Left renal cortex interstitium (tissue), 4 donors: Measurements from ENCODE around the gene AUTS2. TPM values are rescaled to one million over a fixed set of nuclear protein-coding genes. Genes with fewer than 3 reads are reported as not detected.

Experiments used
- DNase-seq, 4 donors: peaks; one replicate each; pipeline ENCODE4 v3.0.0-alpha.2; 2013; ENCODE audit warnings: low read depth in 4 of 4, low spot score in 2 of 4, missing footprints in 1 of 4
- polyA plus RNA-seq, 4 donors: library from polyadenylated mRNA; unstranded; fragments of 120-200 nt; gene quantifications; one replicate each; pipeline ENCODE4 v1.2.1, GENCODE V29; 2013; ENCODE audit not compliant: insufficient read length in 4 of 4

The AUTS2 gene
- polyA plus RNA-seq, 4 donors: 56.5 to 144 (median 82.8) TPM

DNA sequence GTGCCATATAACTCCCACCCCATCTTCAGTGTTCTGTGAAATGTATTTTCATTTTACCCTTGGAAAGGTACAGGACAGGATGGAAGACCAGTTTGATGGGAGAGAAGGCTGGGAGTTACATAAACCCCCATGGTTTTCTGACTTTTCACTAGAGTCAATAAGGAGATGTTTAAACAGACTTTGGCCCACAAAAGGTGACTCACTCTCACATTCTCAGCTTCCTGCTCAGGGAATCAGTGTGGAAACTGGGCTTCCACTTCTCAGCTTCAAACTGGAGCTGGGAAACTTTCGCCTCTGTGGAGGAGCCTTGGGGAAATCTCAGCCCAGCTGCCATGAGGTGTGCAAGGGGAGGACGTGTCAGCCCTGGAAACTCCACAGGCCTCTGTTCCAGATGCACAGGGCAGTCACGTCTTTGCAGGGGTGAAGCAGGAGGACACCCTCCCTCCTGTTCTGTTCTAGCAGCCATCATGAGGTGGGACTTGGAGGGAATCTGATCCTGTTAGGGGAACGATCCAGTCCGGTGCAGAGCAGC lies 973.2 kb downstream of the AUTS2 start:
- DNase-seq: no peak

DNA sequence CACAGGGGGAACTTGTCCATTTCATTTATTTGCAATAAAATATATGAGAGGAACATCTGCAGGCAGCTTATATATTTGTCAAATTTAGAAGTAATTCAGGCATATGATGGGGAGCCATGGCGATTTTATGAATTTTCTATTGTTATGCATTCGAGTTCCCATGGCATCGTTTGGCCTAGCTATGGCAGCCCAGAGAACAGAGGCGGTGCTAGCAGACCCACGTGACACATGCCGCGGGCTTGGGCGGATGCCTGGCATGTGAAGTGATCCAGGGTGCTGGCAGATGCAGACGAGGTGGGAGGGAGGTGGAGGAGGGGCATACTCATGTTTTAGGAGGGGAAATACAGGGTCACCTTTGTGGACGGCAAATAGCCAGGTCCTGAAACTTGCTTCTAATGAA lies 973.7 kb downstream of the AUTS2 start:
- no peak for DNase-seq

DNA sequence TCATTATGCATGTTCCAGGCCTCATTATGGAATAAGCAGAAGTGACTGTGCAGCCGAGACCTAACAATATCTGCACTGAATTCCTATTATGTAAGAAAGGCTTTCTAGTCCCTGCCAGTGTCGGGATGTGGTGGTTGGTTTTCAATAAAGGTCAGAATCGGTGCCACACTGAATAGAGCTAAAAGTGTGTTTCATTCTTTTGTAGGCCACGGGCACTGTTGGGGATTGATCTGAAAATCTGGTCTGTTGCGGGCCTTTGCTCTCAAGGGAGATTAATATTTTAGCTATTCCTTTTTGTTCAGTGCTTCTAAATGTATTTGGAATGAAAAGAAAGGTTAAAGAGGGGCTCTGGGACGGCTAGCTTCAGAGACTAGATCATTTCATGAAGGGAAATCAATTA lies 974.3 kb downstream of the AUTS2 start:
- DNase-seq: no peak

DNA sequence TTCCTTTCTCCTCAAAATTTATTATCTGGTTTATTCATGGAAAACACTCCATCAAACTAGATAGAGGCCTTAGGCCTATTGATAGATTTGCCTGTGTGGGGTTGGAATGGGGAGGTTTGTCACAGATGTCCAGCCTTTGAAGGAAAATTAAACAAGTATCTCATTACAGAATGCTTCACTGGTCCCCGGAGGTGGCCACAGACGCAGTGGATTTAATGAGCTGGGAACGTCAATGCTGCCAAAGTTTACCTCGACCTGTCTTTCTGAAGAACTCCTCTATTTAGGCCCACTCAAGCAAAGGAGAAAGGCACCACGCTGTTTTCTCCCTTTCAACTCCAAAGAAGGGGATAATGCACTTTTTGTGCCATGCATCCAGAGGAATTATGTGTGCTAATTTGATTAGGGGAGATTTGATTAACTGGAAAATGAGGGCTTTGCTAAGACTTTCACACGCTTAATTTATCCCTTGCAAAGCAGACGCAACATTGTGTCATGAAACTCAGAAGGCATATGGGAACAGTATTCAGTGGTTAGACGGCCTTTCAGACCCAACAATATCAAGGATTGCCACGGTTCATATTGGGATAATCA lies 974.9 kb downstream of the AUTS2 start:
- DNase-seq: no peak

DNA sequence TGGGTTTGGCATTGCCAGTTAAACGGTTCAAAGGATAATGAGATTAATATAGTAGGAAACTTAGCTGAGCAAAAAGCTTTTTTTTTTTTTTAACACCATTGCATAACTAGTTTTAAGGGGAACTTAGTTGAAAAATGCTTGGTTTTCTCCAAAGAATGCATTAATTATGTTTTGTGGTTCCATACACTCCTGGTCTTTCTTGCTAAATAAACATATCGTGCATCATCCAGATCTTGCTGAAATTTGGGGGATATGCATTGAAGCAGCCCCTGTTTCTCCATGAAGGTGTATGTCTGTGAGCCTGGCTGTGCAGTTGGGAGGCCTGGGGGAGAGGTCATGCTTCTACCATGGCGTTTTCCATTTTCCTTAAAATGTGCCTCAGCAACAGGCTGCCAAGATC lies 975.4 kb downstream of the AUTS2 start:
- no peak for DNase-seq

DNA sequence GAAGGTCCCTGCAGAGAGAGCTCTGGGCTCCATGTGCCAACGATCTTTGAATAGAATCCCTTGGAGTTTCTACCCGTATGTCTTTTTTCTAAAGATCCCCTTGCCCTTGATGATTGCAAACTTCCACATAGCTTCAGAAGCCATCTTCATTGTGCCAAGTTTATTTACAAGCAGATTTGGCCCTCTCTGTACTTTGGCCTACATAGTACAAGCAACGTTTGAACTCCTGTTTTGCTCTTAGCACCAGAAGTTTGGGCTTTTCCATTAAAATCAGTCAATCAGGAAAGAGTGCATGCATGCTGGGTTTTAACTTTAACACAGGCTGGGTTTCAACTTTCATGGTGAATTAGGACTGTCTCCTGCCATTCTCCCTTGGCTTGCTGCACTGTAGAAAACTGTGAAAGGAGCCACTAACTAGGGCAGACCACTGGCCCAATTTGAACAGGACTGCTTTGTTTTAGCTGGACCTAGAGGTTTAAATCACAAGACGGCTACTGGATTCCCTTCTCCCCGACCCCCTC lies 976.1 kb downstream of the AUTS2 start:
- no peak for DNase-seq

DNA sequence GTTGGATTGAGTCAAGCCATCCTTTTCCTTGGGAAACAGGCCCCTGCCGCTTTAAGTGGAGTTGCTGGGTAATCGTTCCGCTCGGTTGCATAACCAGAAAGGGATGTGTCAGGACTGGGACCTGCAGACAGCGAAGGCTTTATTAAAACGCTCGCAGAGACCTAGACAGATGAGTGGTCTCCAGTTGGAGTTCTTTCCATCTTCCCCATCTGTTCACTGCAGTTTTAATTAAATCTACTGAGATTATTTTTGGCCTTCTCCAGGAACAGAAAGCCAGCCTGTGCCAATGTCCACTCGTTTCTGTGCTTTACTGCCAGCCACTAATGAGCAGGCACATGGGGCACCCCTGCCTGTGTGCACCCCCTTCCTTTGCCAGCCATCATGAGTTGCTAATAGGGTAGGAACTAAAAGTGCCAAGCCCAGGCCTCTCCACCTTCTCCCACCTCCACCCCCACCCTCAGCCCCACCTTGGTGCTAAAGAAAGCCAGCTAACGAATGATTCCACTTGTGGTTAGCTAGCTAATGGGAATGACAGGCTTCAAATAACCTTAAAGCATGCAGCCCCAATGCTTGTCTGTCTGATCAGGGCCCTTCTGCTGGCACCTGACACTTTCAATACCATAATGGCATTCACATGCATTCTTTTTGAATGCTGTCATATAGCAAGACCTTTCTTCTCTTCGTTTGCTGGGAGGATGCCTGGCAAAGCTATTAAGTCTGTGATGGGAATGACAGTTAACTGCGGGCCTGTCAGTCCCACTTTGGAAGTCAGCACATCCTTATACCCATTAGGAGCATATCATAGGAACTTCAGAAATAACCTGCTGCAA lies 976.9 kb downstream of the AUTS2 start:
- no peak for DNase-seq

DNA sequence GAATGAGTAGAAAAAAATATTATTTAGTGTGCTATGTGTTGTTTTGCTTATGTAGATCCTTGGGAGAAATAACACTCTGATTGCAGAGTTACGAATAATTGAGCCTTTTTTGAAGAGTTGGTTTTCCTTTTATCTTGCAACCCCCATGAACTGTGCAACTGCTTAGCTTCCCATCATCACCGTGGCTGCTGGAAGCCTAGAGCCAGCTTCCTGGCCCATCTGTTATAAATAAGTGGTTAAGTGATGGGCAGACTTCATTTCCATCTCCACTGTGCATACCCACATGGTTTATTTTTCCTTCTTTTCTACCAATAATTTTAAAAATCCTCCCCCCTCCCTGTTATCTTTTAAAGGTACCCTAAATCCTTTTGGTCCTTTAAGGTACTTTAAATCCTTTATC lies 978.8 kb downstream of the AUTS2 start:
- no peak for DNase-seq

DNA sequence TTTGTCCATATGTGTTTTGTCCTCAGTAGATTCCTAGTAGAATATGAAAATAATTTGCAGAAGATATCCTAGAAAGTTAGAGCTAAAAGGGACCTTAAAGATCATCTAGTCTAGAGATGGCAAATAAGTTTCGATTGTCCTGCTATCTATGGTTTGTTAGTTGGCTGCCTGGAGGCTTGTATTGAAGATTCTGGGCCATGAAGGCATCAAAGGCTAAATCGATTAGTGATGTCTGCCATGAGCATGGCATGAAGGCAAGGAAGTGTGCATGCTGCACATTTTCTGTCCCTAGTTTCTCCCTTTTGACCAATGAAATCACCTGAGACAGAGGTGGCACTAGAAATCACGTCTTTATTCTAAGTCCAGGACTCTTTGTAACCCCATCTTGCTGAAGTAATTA lies 979.9 kb downstream of the AUTS2 start:
- DNase-seq: no peak

DNA sequence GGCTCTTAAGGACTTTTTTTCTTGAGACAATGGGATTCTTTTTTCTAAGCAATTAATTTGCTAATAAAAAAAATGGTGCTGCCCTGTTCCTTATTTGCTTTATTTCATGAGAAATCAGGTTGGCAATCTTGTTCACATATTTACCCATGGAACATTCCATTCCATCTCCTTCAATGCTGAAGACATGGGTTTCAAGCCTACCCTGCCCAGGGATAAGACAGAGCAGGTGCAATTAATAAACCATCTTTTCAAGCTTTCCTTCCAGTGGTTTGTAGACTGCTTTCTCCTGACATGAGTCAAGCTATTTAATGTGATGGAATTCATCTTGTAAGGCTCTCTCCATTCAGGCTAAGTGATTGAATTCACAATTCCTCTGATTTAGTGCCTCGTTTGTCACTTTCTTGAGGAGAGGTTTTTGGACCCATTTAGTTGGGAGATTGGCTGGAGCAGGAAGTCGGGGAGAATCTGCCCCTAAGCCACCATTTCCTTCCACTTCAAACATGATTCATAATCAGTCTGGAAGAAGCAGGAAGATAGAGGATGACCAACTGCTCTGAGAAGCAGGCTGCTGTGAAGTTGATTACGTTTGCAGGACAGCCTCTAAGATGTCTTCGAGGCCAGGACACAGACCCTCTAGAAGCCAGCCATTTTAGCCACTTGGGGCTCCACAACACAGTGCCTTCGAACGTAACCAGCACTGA lies 981.3 kb downstream of the AUTS2 start:
- DNase-seq: no peak

DNA sequence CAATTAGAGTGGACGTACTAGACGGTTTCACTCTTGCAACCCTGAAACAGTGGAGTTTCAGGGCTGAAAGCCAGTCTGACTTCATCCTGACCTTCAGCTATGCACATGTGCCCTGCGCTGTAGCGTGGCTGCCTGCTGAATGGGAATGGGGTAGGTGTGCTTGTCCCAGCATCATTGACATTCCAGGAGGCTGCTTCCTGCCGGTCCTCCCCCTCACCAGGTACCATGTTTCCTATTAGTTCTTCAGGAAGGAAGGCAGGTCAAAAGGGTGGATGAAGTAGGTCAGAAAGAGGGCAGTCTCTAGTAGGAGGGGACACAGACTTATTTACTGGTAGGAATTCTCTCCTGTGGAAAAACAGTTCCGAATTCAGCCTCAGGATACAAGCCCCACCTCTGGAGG lies 981.9 kb downstream of the AUTS2 start:
- DNase-seq: no peak

DNA sequence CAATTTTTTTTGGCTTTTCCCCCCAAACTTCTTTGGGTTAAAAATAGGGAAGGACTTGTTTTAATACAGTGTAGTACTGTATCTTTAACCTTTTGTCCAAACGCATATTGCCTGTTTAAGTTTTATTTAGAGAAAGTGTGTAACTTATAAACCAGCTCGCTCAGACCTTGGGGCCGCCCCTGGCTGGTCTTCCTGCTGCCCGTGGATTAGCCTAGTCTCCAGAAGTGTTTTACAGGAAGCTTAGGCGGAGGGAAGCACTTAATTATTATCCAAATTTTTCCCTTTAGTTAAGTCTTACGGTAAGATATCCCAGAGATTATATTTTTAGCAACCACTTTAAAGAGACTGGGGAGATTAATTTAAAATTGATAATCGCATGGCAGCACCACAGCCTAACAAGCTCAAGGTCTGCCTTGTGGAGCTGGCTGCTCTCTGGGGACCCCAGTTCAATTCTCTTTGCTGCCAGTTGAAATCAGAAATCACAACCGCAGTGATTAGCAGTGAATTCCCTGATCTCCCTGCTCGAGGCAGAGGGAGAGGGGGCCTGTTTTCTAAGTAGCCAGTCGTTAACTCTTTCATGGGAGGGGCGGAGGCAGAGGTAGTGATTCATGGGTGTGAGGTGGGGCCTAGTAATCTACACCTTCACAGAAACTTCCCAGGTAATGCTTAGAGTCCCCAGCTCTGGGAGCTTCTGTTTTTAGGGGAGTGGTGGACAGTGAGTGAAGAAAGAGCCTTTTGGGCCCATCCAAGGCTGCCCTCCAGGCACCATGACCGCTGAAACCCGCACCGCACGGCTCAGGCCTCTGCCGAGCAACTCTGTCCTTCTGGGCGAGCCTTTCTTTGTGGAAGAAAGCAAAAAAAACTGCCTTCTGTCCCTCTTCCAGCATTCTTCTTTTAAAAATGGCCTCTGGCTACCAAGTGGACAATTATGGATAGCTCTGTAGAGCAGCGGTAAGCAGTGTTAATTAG lies 984.9 kb downstream of the AUTS2 start:
- DNase-seq: no peak

DNA sequence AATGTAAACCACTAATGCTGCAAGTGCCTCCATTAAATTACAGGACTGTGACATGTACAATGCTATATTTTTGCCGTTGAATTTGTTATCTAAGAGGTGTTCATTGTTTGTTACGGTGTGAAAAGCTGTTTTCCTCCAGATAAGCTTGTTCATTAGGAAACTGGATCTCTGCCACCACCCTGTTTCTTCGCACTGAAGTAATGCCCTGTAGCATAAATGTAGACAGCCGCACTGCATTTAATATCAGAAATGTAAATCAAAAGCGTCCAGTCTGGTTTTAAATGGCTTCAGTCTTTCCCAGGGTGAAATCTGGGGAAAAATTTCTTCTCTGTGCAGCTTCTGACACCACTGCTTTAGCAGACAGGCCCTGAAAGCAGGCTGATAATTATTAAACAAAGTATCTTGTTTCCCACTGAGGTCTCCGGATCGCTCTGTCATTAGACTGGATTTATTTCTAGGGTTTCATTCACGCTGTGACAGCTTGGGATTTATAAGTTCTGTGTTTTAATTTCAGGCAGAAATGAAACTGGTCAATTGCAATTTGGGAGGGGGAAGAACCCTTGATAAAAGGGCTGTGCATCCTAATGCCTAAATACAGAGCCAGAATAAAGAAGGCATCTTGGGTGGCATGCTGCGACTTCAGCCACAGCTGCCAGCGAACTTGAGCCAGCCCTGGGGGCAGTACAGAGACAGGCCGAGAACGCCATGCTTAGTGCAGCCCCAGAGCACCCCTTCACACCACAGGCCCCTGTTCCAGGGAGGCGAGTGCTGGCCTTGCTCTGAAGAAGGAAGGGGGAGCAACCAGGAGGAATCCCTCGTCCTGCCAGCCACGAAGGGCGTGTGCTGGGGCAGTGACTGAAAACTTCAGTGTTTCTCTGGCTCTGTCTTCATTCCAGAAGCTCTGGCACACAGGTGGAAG lies 985.9 kb downstream of the AUTS2 start:
- DNase-seq: no peak

DNA sequence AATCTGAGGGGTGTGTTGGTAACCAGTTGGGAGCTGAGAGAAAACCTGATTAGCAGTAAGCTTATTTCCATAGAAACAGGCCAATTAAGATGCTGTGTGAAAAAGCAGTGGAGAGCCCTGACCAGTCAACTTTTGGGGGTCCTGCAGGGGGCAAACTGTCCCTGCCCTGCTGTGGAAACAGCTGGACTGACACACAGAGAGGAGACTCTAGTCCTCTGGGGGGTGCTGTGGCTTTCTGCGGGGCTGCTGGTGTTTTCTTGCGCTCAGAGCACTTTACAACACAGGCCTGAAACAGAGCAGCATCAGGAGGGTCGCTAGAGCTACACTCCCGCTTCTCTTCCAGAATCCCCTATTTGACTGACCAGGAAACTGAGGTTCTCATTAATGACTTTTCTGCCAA lies 986.8 kb downstream of the AUTS2 start:
- DNase-seq: no peak

DNA sequence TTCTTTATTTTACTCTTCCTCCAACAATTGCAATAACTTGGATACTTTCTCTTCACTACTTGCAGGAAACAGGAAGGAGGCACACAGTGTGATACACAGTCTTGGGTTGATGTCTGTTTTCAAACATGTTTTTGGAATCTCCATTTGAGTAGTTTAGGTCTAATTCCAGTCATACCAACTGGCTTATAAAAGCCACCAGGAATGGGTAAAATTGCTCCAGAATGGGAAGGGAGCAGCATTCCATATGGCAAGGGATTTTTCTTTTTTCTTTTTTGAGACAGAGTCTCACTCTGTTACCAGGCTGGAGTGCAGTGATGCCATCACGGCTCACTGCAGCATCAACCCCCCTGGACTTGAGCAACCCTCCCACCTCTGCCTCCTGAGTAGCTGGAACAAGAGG lies 988.5 kb downstream of the AUTS2 start:
- no peak for DNase-seq

DNA sequence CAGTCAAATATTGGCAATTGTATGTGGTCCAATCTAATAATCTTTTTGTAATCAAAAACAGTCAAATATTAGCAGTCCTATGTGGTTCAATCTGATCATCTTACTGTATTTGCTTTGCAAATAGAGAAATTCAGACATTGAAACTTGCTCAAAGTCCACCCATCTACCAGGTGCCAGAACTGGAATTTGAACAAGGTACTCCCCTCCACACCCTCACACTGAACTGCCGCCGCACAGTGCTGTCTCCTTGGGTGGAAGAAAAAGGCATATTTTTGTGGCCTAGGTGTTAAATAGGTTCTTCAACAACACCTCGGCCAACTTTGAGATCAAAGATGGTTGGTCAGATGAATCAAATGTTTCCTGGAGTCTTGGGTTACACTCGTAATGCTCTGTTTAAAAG lies 989.5 kb downstream of the AUTS2 start:
- no peak for DNase-seq

DNA sequence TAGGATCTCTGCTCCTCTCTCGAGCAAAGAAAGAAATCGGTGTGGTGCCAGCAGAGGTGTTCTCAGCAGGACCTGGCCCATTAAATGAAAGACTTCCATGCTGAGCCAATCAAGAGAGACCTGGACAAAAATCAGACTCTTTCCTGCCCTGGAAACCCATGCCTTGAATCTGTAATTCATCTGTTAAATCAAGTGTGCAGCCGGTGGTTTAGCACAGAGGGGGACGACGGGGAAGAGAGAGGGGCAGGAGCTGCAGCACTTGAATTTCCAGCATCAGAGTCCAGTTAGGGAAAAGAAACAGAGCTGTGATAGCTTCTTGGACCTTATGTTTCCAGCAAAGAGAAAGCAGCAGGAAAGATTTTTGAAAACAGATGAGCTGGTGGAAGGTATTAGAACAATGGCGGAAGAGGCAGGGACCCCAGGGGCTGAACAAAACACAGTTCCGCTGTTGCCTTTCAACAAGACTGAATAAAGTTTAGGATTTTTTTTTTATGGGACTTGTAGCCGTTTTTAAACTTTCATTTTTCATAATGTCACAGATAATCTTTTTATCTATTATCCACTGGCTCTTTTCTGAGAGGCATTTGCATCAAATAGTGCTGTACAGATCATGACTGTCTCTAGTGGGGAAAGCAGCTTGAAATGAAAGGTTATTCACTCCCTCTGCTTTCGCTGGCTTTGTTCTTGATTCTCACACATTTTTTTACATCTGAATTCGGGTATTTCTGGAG lies 990.1 kb downstream of the AUTS2 start:
- no peak for DNase-seq

DNA sequence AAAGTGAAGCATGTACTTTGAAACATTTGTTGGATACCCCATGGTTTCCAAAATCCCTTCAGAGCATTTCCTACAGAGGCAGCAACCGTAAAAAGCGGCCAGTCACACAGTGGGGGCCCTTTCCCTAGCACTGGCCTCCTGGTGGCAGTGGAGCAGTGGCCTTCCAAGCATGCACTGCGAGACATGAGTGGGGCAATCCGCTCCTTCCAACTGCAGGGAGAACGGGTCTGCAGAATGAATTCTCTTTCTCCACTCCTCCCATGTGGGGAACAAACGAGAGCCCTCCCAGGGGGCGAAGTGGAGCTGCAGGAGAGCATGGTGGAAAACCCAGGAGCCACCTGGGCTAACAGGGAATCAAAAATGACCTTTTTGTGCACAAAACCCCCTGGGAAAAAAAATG lies 990.7 kb downstream of the AUTS2 start:
- no peak for DNase-seq

DNA sequence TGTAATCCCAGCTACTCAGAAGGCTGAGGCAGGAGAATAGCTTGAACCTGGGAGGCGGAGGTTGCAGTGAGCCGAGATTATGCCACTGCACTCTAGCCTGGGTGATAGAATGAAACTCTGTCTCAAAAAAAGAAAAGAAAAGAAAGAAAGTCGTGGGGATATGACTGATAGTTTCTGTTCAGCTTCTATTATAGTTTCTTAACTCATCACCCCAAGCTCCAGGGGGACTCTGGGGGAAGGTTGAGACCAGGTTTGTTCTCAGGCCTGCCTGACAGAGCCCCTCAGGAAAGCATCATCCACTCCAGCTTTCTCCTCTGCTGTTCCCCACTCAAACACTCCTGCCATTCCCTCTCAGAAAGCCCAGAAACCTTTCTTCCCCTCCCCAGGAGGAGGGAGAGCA lies 991.3 kb downstream of the AUTS2 start:
- DNase-seq: no peak
